ENCODE results near the gene EPM2AIP1.

DNA sequence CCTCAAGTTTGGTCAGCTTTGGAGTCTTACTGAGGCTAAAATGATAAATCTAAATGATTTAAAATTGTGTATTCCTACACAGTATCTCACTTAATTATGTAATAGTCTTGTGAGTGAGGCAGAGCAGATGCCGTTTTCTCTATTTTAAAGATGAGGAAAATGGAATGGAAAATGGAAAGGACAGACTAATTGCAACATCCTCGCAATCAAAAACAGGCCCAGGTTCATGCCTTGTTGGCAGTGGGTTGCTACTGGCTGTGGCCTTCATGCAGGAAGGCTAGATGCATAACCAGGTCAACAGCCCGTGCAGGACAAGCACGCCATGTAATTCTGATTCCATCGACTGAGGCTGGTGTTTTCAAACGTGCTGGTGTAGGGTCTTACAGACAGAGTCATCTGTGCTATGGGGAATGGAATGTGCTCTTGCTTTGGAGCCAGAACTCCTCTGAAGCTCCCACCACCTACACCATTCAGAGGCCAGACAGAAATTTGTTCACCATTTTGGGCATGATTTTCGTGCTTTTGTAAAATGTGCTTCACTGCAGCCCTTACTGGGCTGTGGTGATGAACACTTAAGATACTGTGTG lies 38.3 kb upstream of the EPM2AIP1 start:
- TF ChIP-seq CTCF (IDR thresholded peaks at IDR 0.05): no peak
- no peak for TF ChIP-seq EZH2phosphoT487 (IDR thresholded peaks at IDR 0.05)
